Uterus (tissue), 2 donors: ENCODE results near the gene SLC6A9.

Experiments used
- POLR2A ChIP-seq, 2 donors: fragments of 450-650 bp; IDR thresholded peaks; one replicate each; pipeline ENCODE4 v1.6.1; 2016; ENCODE audit warnings: antibody characterized with exemption in 2 of 2, mild to moderate bottlenecking in 1 of 2, moderate library complexity in 1 of 2
- TF ChIP-seq, protein P1 (sequence below), 4 experiments: fragments of 200-600 bp in 2 of 4; fragments of 450-650 bp in 2 of 4; sonication (generic) in 2 of 4; IDR thresholded peaks; one replicate each; pipeline ENCODE4 v1.5.1; 2016 to 2019; ENCODE audit warnings: antibody characterized with exemption in 4 of 4, mild to moderate bottlenecking in 2 of 4, moderate library complexity in 1 of 4

DNA sequence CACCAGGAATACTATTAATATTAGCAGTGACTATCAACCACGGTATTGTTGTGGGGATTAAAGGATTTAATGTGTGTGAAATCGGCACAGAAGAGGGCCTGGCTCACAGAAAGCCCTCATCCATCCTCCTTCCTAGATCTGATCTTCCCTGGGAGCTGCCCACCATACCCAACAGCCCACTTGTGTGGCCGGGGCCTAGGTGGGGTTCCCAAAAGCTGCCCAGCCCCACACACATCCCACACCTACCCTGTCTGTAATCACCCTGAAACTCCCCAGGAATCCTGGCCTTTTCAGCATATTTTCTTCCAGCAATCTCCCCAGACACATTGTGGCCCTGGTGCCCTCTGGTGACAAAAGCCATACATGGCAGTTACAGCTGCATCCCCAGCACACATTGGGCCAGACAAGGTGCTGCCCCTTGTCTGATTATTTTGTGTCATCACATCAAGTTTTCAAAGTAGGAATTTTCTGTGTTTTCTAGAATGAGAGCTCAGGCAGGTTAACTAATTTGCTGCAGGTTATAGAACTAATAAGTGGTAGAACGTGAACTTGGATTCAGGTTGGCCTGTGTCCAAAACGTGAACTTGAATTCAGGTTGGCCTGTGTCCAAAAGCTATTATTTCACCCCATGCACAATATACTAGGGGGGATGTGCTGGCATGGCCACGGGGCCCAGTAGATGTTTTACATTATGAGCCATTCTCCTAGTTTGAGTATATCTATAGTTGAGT lies 5.3 kb upstream of the SLC6A9 start:
- TF ChIP-seq, protein P1, sequence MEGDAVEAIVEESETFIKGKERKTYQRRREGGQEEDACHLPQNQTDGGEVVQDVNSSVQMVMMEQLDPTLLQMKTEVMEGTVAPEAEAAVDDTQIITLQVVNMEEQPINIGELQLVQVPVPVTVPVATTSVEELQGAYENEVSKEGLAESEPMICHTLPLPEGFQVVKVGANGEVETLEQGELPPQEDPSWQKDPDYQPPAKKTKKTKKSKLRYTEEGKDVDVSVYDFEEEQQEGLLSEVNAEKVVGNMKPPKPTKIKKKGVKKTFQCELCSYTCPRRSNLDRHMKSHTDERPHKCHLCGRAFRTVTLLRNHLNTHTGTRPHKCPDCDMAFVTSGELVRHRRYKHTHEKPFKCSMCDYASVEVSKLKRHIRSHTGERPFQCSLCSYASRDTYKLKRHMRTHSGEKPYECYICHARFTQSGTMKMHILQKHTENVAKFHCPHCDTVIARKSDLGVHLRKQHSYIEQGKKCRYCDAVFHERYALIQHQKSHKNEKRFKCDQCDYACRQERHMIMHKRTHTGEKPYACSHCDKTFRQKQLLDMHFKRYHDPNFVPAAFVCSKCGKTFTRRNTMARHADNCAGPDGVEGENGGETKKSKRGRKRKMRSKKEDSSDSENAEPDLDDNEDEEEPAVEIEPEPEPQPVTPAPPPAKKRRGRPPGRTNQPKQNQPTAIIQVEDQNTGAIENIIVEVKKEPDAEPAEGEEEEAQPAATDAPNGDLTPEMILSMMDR (IDR thresholded peaks at IDR 0.05), result peak; percentile 38 to 72 (median 54)
- no peak for TF ChIP-seq POLR2A (IDR thresholded peaks at IDR 0.05)
